ENCODE data around the gene ZNF516.

Gene ZNF516

DNA sequence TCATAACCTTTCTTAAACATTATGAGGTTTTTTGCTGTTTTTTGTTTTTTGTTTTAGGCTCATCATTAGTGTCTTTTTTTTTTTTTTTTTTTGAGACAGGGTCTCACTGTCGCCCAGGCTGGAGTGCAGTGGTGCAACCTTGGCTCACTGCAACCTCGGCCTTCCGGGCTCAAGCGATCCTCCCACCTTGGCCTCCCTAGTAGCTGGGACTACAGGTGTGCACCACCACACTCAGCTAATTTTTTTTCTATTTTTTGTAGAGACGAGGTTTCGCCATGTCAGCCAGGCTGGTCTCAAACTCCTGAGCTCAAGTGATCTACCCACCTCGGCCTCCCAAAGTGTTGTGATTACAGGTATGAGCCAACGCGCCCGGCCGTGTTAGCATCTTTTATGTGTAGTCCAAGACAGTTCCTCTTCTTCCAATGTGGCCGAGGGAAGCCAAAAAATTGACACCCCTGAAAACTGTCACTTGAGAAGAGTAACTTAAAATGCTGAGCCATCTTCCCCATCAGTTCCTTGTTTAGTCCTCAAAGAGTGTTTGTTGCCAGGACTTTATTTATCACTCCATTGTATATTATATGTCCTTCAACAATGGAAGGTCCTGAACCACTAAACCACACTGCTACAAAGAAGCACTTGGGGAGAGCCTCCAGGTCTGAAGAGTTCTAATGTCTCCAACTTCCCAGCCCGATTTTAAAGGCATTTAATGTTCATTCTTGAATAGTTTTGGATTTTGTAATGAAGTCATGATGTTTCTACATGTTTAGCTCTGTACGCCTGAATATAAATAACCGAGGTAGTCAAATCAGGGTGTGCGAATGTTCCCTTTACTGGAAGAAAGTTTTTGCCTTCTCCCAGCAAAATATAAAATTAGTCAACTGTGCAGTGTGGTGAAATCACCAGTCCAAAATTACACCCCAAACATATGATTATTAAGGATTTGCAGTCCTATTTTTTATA is 26.4 kb downstream of the ZNF516 start:
- DNase-seq = no peak

DNA sequence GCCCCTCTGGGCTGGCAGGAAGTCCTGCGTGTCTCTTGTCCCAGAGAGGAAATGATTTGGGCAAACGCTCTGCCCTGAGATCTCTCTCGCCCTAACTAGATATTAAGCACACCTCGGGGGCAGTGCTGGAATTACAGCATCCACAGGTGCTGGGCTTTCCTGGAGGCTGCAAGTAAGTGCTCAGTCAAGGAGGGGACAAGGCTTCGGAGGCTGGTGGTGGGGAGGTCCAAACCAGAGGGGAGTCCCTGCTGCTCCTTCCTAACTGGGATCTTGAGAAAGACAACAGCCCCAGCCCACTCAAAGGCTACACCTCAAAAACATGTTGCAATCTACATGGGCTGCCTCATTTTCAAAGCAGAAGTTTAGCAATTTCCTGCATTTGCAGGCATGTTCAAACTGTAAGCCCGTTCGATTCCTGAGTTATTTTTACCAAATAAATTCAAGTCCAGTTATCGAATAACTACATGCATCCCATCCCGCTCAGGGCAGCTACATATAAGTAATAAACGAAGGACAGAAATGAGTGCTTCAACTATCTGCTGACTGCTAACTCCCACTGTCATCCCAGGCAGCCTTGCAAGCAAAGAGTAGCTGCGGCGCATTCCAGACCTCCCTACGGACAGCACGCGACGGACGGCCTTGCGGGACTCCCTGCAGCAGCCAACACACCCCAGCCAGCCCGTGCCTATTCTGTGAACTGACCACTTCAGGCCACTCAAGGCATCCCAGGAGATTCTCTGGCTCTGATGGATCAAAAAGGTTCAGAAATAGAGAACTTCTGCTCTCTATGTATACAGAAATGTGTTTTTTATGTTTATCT is 27.5 kb downstream of the ZNF516 start:
- no peak for DNase-seq

DNA sequence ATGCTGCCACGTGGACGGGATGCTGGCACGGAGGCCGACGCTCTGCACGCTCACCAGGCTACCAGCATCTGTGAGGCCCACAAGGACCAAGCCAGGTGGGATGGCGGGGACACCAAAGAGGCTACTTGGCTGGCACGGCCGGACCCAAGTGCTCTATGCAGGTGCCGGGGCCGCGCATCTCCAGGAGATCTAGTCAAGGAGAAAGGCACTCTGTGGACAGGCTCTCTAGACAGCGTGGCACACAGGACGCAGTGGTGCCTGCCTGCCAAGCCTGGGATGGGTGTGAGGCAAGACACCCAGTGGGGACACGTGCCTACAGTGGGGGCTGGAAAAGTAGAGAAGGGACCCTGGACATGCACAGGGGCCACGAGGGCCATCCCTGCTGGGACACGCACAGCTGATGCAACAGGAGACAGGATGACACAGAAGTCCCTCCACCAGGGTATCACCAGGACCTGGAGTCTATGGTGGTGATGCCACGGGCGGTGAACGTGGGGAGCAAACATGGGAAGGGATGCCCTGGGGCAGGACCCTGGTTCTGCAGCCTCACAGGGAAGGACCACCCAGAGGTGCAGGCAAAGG is 28.5 kb downstream of the ZNF516 start:
- no peak for DNase-seq

DNA sequence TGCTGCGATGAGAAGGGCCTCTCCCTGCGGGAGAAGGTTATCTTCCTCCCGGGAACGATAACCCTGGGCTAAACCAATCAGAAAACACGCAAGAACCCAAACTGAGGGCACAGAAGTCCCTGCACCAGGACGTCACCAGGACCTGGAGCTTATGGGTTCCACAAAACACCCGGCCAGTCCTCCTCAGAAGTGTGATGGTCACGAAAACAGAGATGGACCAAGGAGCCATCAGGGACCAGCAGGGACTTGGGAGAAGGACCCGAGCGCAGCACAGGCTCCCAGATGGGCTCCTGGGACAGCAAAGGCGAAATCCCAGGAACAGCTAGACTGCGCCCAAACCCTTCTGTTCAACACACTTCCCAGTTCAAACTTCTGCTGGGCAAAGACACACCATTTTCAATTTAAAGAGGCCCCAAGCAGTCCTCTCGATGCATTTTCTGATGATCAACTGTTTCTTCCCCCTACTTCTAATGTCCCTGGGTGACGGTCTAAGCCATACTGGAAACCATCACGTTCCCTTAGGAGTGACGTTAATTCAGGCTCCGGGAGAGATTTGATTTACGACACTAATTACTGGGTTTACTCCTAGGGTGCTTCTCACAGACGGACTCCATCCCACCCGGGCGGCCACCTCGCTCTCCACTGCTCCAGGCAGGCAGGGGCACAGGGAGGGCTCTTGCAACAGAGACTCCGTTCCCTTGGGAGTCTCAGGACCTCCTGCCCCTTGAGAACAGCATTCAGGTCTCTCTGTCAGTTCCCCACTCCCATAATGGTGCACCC is 29.2 kb downstream of the ZNF516 start:
- DNase-seq = no peak

DNA sequence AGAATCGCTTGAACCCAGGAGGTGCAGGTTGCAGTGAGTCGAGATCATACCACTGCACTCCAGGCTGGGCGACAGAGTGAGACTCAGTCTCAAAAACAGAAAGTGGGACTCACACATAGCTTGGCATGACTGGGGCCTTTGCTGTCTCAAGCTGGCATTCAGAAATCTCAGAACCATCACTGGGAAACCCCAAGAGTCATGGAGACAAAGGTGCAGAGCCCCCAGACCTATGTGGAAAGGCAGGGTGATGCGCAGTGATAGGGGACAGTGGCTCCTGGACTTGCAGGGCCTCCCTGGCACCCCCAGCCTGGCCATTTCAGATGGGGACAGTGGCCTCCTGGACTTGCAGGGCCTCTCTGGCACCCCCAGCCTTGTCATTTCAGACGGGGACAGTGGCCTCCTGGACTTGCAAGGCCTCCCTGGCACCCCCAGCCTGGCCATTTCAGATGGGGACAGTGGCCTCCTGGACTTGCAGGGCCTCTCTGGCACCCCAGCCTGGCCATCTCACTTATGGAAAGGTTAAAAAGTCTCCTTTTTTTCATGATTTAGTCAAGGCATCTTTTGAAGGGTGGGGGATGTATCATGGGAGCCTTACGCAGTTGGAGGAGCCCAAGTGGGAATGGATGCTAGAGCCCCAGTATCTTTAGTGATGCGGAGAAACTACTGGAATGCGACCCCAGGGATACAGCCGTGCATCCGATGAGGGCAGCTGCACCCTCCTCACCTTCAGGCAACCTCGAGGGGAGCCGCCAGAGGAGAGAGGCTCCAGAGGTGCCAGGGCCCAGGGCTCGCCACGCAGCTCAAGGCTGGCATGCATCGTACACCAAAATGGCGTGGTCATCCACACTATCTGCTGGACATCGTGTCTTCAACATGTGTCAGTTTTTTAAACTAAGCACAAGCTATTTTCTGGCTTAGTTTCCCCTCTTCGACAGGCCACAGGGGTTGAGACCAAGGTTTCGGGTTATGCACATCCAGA is 30.5 kb downstream of the ZNF516 start:
- DNase-seq = no peak

DNA sequence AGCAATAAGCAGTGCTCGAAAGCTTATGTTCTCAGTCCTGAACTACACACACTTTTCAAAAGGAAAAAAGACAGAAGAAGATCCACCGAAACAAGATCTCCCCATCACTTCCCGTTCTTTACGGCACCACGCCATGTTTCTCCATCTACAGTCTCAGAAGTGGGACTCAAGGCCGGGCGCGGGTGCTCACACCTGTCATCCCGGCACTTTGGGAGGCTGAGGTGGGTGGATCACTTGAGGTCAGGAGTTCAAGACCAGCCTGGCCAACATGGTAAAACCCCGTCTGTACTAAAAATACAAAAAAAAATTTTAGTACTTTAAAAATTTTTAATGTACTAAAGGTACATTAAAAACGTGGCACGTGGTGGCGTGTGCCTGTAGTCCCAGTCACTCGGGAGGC is 31.2 kb downstream of the ZNF516 start:
- no peak for DNase-seq

DNA sequence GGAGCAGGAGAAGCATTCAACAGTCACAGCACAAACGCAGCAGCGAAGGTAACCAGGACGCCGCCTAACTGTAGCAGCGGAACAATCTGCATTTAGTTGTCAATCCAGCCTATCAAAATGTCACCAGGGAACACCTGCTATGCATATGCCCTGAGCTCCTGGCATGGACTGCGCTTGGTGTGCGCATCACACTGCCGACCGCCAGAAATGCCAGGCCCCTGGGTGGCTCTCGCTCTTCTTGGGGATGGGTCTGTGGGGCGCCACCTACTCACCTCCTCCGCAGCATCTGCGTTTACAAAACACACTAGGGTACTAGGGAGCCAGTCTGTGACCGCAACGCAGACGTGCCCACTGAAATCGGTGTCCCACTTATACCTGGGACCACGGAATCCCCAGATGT is 31.7 kb downstream of the ZNF516 start:
- DNase-seq = no peak

DNA sequence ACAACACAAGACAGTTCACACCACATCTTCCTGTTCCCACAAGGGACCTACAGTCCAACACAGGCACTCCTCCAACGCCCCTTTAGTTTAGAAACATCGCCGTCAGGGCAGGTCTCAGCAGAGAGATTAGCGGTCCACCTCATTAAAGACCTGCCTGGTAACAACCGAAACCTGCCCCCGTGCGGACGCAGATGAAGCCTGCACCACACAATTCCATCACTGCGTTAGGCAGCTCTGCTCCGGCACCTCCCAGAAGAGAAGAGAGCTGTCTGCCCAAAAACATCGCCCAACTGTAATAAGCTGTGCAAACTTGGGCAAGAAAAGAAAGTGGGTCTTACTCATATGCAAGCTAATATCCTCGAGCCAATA is 32.7 kb downstream of the ZNF516 start:
- DNase-seq = no peak

DNA sequence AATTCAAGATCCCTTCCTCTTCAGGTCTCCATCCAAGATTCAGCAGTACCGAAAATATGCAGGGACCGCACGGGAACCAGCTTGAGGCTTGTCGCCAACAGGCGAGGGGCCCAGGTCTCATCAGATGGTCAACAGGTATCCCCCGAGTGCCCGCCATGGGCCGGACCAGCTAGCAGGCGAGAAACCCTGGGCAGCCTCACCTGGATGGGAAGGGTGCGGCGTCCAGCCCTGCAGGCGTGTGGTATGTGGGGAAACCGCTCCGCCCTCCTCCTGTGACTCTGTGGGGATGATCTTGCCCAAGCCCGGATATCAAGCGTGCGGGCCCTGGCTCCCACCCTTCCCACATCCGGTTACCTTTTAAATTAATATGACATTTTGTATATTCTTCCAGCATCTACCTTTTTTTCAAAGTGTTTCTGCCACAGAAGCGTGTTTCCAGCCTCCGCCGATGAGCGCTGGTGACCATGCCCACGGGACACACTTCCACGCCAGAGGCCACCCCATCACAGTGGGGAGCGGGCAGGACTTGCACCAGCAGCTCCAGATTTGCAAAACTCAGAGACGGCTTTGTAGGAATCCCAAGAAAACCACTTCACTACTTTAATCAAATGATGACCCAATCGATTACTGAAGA is 33.2 kb downstream of the ZNF516 start:
- no peak for DNase-seq

DNA sequence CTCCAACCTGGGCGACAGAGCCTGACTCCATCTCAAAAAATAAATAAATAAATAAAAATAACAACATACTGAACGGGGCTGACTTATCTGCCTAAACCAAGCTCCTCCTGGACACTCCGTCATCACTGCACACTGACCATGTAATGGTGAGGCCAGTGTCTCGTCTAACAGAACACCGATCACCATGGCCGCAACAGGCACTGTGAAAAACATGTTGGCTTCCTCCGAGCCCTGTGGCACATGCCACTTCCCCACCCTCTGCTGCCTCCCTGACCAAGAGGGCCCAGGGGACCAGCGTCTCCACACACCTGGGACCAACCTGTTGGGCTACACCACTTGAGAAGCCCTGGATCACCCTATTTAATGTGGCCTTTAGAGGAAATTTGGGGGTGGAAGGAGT is 33.9 kb downstream of the ZNF516 start:
- DNase-seq = no peak

DNA sequence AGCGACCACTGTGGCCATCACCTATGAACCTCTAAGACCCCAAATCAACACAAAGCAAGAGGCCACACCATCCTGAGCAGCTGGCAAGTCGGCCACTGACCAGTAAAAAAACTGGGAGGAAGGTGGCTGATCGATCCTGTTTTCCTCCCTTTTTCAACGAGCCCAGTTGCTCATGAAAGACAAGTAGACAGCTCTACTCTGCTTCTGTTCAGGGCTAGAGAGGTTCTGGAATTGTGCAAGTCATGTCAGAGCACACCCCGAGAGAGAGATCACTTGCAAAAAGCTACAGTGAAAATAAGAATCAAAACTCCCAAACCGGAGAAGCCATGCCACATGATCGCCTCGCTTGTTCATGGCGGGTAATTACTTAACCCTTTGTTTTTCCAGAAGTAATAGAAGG is 34.6 kb downstream of the ZNF516 start:
- DNase-seq = no peak

DNA sequence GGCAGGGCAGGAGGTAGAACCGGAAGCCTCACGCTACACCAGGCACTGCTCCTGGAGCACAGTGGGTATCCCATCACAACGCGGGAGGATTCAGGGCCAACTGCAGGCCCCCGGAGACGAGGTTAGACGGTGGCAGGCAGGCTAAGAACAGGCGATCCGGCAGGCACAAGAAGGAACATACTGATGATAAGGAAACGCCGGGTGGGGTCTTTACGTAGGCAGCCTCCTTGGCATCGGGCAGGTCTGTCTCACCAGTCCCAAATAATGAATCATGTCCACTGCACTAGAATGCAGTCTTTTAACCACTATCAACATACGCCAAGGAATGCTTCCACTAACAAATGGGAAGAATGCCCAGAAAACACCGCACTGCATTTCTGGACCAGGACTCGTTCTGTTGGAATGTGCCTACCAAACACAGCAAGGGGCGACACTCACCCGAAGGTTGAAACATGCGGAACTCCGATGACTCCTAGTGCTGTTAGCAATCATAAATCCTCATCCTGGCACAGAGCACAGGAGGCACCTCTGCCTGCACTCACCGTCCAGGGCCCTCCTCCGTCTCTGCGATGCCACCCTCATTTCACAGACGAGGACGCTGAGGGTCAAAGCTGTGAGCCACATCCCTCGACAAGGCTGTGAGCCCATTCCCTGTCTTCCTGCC is 35.2 kb downstream of the ZNF516 start:
- no peak for DNase-seq

DNA sequence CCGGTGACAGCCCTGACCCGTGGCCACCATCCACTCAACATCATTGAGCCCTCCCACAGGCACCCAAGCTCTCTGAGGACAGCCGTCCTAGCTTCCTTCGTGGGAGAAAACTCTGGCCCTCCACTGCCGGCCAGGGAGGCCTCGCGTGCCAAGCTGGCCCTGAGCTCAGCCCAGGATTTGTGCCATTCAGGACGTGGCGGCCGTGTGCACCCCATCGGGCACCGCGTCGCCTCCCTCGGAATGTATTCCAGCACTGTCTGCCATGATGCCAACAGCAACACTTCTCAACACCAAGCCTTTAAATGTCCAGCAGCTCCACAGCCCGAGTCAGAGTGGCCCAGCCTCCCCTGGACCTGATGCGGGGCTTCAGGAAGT is 35.7 kb downstream of the ZNF516 start:
- no peak for DNase-seq

DNA sequence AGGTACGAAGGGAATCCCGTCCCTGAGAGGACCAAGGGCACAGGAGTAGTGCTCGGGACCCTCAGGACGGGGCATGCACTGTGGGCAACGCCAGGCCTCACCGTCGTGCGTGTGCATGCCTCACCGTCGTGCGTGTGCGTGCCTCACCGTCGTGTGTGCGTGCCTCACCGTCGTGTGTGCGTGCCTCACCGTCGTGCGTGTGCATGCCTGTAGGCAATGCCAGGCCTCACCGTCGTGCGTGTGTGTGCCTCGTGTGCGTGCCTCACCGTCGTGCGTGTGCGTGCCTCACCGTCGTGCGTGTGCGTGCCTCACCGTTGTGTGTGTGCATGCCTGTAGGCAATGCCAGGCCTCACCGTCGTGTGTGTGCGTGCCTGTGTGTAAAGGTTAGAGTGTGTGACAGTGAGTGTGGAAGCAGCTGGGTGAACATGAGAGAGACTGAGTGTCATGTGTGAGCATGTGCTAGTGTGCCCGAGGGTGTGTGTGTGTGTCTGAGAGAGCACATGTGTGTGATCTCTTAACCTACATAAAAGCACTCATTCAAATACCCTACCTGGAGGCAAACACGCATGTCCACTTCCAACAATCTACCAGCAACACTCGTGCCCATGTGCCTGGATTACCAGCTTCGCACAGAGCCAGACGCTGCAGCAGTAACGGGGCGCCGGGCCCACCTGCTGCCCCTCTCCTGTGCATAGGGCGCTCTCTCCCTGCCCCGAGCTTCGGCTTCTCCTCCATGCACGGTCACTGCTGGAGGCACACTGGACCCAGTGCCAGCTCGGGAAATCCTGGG is 36.3 kb downstream of the ZNF516 start:
- no peak for DNase-seq

DNA sequence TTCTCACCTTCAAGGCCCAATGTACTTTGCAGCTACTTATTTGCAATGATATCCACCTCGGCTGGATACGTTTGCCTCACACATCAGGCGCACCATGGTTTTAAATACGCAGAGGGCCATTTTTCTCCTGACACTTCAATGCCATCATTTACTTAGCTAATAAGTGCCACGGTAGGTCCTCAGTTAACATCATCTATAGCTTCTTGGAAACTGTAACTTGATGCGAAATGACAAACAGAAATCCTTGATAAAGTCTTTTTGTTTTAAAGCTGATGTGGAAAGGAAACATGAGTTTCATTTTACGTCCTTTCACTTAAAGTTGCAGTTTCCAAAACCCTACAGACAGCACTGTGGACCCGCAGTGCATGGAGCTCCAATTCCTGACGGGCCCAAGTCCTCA is 37.1 kb downstream of the ZNF516 start:
- DNase-seq = no peak

DNA sequence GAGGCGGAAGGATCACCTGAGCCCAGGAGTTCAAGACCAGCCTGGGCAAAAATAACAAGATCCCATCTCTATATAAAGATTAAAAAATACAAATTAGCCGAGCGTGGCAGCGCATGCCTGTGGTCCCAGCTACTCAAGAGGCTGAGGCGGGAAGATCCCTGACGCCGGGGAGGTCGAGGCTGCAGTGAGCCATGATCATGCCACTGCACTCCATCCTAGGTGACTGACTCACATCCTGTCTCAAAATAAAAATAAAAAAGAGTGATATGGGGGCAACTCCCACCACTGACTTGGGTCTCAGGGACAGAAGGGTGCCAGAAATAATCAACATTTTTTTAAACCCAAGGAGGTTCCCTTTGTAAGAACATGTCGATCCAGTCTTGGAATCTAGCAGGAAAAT is 37.6 kb downstream of the ZNF516 start:
- DNase-seq = no peak

DNA sequence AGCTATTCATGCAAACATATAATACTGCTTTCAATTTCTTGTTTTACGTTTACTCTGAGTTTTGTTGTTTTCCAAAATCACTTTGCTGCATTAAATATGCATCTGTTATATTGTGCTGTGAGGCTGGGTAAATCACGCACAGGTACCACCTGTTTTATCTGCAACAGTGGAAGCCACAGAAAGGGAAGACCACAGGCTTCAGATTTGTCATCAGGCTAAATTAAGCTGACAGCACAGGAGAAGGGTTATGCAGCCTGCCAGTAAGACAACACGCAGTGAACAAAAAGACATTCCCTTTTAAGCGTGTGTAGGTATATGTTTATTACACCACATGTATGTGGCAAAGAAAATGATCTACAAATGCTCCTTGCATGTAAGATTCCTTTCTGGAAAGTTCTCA is 38.2 kb downstream of the ZNF516 start:
- DNase-seq = no peak

DNA sequence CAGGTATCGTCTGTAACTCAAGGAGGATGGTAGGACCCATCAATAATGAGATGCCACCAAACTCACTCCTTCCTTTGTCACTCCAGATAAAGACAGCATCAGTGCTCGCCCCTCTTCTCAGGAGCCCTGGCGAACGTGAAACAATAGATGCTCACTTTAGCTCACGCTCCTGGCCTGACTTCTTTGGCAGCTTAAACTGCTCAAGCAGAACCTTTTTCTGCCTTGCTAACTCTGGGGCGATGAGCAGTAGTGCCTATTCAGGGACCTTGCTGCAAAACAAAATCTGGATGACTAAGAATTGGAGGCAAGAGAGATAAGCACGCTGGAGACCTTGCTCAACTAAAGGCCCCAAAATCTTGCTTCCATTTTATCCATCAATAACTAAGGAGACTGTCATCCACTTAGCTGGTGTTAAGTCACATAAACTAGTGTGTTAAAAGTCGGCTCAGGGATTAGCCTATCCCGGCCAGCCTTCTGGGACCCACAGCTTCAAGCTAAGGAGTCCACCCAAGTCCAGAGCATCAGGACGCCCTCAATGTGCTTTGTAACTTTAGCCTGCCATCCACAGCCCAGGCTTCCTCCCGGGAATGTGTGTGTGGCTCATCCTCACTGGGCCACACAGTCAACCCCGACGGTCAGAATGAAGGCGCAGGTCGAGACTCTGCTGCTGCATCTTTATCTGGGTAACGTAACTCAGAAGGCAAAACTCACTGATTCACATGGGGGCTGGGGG is 38.9 kb downstream of the ZNF516 start:
- no peak for DNase-seq

Measured in NCI-H1694 treated with DMSO at 0.1 percent for 48 hours (cell line).